Mesenchymal stem cell (in vitro differentiated cells and primary cell): ENCODE data around the gene PTPRG.

Experiments used
- DNase-seq: peaks from one replicate; pipeline ENCODE4 v3.0.0-alpha.2; 2013
- H2AFZ ChIP-seq: one replicate; pipeline ENCODE4 v1.6.1; 2013; ENCODE audit warnings: low read depth, mild to moderate bottlenecking, control low read depth, inconsistent platforms, low read length, moderate library complexity
- H2AK5ac ChIP-seq: 2 replicates; pipeline ENCODE4 v1.6.1; 2013; ENCODE audit warnings: low read length, moderate library complexity, mild to moderate bottlenecking, inconsistent platforms; ENCODE audit not compliant: severe bottlenecking
- H2BK120ac ChIP-seq: one replicate; pipeline ENCODE4 v1.6.1; 2013; ENCODE audit warnings: low read depth, mild to moderate bottlenecking, inconsistent platforms, low read length, moderate library complexity
- H2BK12ac ChIP-seq, 2 experiments: one replicate each; pipeline ENCODE4 v1.6.1; 2013; ENCODE audit warnings: inconsistent platforms in 2 of 2, low read length in 2 of 2, mild to moderate bottlenecking in 2 of 2, moderate library complexity in 2 of 2, control low read depth in 1 of 2
- H2BK15ac ChIP-seq: one replicate; pipeline ENCODE4 v1.6.1; 2013; ENCODE audit warnings: mild to moderate bottlenecking, low read depth, inconsistent platforms; ENCODE audit not compliant: poor library complexity, severe bottlenecking
- H2BK5ac ChIP-seq: 2 replicates; pipeline ENCODE4 v1.6.1; 2013; ENCODE audit warnings: low read depth, mild to moderate bottlenecking, low read length, control low read depth, inconsistent platforms; ENCODE audit not compliant: poor library complexity, severe bottlenecking
- H3K14ac ChIP-seq, 2 experiments: one replicate each; pipeline ENCODE4 v1.6.1; 2013; ENCODE audit warnings: inconsistent platforms in 2 of 2, low read length in 2 of 2, control low read depth in 1 of 2, mild to moderate bottlenecking in 1 of 2, moderate library complexity in 1 of 2
- H3K18ac ChIP-seq, 2 experiments: one replicate each; pipeline ENCODE4 v1.6.1; 2013; ENCODE audit warnings: inconsistent platforms in 2 of 2, low read length in 2 of 2, control low read depth in 1 of 2, low read depth in 1 of 2, mild to moderate bottlenecking in 1 of 2
- H3K23ac ChIP-seq, 2 experiments: one replicate each; pipeline ENCODE4 v1.6.1; 2013; ENCODE audit warnings: inconsistent platforms in 2 of 2, low read length in 2 of 2, mild to moderate bottlenecking in 2 of 2, moderate library complexity in 2 of 2, control low read depth in 1 of 2
- H3K27ac ChIP-seq: 2 replicates; pipeline ENCODE4 v1.5.1; 2013; ENCODE audit warnings: mild to moderate bottlenecking, moderate library complexity, low read length, control low read depth, inconsistent platforms; ENCODE audit not compliant: poor library complexity, severe bottlenecking
- H3K27me3 ChIP-seq, 2 experiments: 2 replicates each; pipeline versions ENCODE4 v1.6.1 to v1.7.0; 2013; ENCODE audit warnings: low read length in 2 of 2, mild to moderate bottlenecking in 2 of 2, moderate library complexity in 2 of 2, control low read depth in 1 of 2, inconsistent platforms in 1 of 2; ENCODE audit not compliant: control insufficient read depth in 1 of 2, insufficient read depth in 1 of 2
- H3K36me3 ChIP-seq, 2 experiments: 2 replicates each; pipeline versions ENCODE4 v1.6.1 to v1.7.0; 2013; ENCODE audit warnings: low read length in 2 of 2, control low read depth in 1 of 2, inconsistent platforms in 1 of 2, low read depth in 1 of 2, mild to moderate bottlenecking in 1 of 2; ENCODE audit not compliant: insufficient read depth in 2 of 2, control insufficient read depth in 1 of 2
- H3K4ac ChIP-seq, 2 experiments: one replicate each; pipeline ENCODE4 v1.6.1; 2013; ENCODE audit warnings: inconsistent platforms in 2 of 2, low read length in 2 of 2, mild to moderate bottlenecking in 2 of 2, moderate library complexity in 2 of 2, control low read depth in 1 of 2, low read depth in 1 of 2
- H3K4me1 ChIP-seq: 2 replicates; pipeline ENCODE4 v1.6.1; 2013; ENCODE audit warnings: low read depth, low read length, control low read depth; ENCODE audit not compliant: control insufficient read depth, insufficient read depth
- H3K4me2 ChIP-seq: 2 replicates; pipeline ENCODE4 v1.6.1; 2013; ENCODE audit warnings: low read length, mild to moderate bottlenecking, inconsistent platforms; ENCODE audit not compliant: poor library complexity, severe bottlenecking
- H3K4me3 ChIP-seq, 2 experiments: 2 replicates each; pipeline versions ENCODE4 v1.5.1 to v1.7.0; 2013; ENCODE audit warnings: low read length in 2 of 2, mild to moderate bottlenecking in 2 of 2, control low read depth in 1 of 2, low read depth in 1 of 2; ENCODE audit not compliant: insufficient read depth in 1 of 2
- H3K79me1 ChIP-seq: replicated peaks from 2 replicates; pipeline ENCODE4 v1.6.1; 2013; ENCODE audit warnings: mild to moderate bottlenecking, control low read depth, low read length, inconsistent platforms; ENCODE audit not compliant: poor library complexity, severe bottlenecking
- H3K9ac ChIP-seq: 2 replicates; pipeline ENCODE4 v1.7.0; 2013; ENCODE audit warnings: mild to moderate bottlenecking, low read length, moderate library complexity
- H3K9me3 ChIP-seq: 2 replicates; pipeline ENCODE4 v1.7.0; 2013; ENCODE audit warnings: mild to moderate bottlenecking, low read length; ENCODE audit not compliant: control insufficient read depth
- H4K8ac ChIP-seq: one replicate; pipeline ENCODE4 v1.6.1; 2013; ENCODE audit warnings: inconsistent platforms, mild to moderate bottlenecking, low read length, moderate library complexity
- H4K91ac ChIP-seq: one replicate; pipeline ENCODE4 v1.6.1; 2013; ENCODE audit warnings: mild to moderate bottlenecking, low read length, inconsistent platforms
- WGBS: methylation state at CpG from one replicate; pipeline ENCODE4 v1.1.7; 2013; ENCODE audit warnings: mixed read lengths; 5-methylcytosine and 5-hydroxymethylcytosine counted together

Gene PTPRG

DNA sequence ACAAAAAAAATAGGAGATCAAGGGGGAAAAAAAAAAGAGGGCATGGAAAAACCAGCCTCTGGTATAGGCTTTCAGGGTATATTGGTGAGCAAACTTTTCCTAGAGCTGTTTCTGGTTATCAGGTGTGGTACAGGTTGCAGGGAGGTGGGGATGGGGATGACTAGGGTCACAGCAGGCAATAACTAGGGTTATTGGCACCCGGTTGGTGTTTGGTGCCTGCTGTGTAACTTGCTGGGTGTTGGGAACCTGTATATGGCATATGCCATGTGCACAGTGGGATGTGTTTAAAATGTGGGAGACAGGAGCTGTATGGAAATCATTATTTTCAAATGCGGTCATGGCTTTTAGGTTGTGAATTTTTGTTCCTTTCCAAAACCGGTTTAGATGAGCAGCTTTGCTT is 119.2 kb downstream of the PTPRG start:
- Histone ChIP-seq H3K27ac (no peak overlapping the region), H3K14ac (no peak overlapping the region), H3K18ac (no peak overlapping the region), H3K4me2 (no peak overlapping the region), H3K4me3 (no peak overlapping the region), H4K91ac (no peak overlapping the region), H2BK12ac (no peak overlapping the region), H2AFZ (no peak overlapping the region), H3K9me3 (no peaks in the 10 kb centered on the region), H3K4me1 (peaks cover 2% of the 10 kb centered on the region), H3K4ac (no peak overlapping the region), H2BK120ac (no peak overlapping the region), H3K9ac (no peak overlapping the region), H2BK5ac (no peak overlapping the region), H3K23ac (no peak overlapping the region), H3K36me3 (no peaks in the 10 kb centered on the region), H2BK15ac (no peak overlapping the region), H3K79me1 (peaks cover 41% of the 10 kb centered on the region), H3K27me3 (no peaks in the 10 kb centered on the region), H2AK5ac (no peak overlapping the region), H4K8ac (no peak overlapping the region)
- 22% methylated on average over 1 of the region's 3 CpGs for WGBS
- DNase-seq: no peak

DNA sequence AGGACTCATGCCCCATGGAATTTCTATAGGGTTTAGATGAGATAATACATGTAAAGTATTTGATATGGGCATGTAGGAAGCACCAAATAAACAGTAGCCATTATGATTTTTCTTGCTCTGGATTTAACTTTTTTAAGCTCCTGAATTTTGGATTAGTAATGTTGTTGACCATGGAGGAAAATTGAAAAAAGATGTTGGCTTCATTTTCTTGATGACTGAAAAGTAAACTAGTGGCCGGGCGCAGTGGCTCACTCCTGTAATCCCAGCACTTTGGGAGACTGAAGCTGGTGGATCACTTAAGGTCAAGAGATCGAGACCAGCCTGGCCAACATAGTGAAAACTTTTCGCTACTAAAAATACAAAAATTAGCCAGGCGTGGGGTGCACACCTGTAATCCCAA is 120.3 kb downstream of the PTPRG start:
- peaks cover 48% of the 10 kb centered on the region for H3K79me1 ChIP-seq
- no peak overlapping the region for H3K4me2 ChIP-seq
- no peak overlapping the region for H4K8ac ChIP-seq
- H2BK120ac ChIP-seq: no peak overlapping the region
- H2AK5ac ChIP-seq: no peak overlapping the region
- H2BK12ac ChIP-seq: no peak overlapping the region
- H3K4ac ChIP-seq: no peak overlapping the region
- no peaks in the 10 kb centered on the region for H3K36me3 ChIP-seq
- peak overlapping the region; percentile 48 for H3K9ac ChIP-seq
- no peak overlapping the region for H3K14ac ChIP-seq
- no peak overlapping the region for H2AFZ ChIP-seq
- no peaks in the 10 kb centered on the region for H3K9me3 ChIP-seq
- no peak overlapping the region for H2BK15ac ChIP-seq
- WGBS: 97% methylated on average over 5 of the region's 5 CpGs
- no peak for DNase-seq
- H2BK5ac ChIP-seq: no peak overlapping the region
- no peak overlapping the region for H3K18ac ChIP-seq
- H3K27ac ChIP-seq: no peak overlapping the region
- H3K27me3 ChIP-seq: no peaks in the 10 kb centered on the region
- H4K91ac ChIP-seq: no peak overlapping the region
- peaks cover 8% of the 10 kb centered on the region for H3K4me1 ChIP-seq
- no peak overlapping the region for H3K4me3 ChIP-seq
- no peak overlapping the region for H3K23ac ChIP-seq

GRCh38 chr3:61682671-61683548 is 121.5 kb downstream of the PTPRG start:
- H3K36me3 ChIP-seq: no peaks in the 10 kb centered on the region
- no peaks in the 10 kb centered on the region for H3K27me3 ChIP-seq
- no peaks in the 10 kb centered on the region for H3K9me3 ChIP-seq
- peak; percentile 2 for DNase-seq
- H3K9ac ChIP-seq: peak overlapping the region; percentile 78
- H3K79me1 ChIP-seq: peaks cover 44% of the 10 kb centered on the region
- H2AFZ ChIP-seq: no peak overlapping the region
- H3K14ac ChIP-seq: no peak overlapping the region
- no peak overlapping the region for H2BK120ac ChIP-seq
- H3K4ac ChIP-seq: no peak overlapping the region
- no peak overlapping the region for H2BK15ac ChIP-seq
- peaks cover 9% of the 10 kb centered on the region for H3K4me1 ChIP-seq
- no peak overlapping the region for H2AK5ac ChIP-seq
- no peak overlapping the region for H2BK12ac ChIP-seq
- no peak overlapping the region for H4K8ac ChIP-seq
- whole genome bisulfite sequencing: 79% methylated on average over 9 of the region's 10 CpGs
- no peak overlapping the region for H3K4me3 ChIP-seq
- H4K91ac ChIP-seq: no peak overlapping the region
- H3K4me2 ChIP-seq: no peak overlapping the region
- H2BK5ac ChIP-seq: no peak overlapping the region
- no peak overlapping the region for H3K23ac ChIP-seq
- no peak overlapping the region for H3K27ac ChIP-seq
- no peak overlapping the region for H3K18ac ChIP-seq

DNA sequence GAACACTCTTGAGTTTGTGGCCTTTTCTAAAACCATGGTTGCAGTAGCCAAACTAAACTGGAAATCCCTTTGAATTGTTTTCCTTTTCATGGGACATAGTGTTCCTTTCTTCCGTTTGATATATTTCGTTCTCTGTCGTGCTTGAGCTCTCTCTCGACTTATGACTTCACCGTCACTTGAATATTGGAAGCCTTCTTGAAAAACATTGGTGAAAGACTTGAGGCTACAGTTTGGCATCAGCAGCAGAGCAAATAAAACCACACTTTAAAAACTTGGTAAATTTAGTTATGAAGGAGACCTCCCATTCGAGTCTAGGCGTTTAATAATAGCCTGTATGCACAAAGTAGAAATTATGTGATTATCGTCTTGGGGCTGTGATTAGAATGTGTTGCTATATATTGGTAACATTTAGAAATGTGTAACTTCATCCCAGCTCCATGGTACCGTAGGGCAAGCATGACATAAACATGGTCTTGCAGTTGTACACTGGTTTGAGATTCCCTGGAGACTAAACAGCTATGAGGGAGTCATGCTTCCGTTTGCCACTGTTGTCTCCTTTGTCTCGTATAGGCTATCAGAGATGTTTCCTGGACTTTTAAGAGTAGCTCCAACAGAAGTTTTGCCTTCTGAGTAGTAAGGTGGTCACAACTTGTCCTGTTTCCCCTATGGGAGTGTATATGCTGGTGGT is 122.3 kb downstream of the PTPRG start:
- Histone ChIP-seq H3K9me3 (no peaks in the 10 kb centered on the region), H2BK120ac (no peak overlapping the region), H3K27me3 (no peaks in the 10 kb centered on the region), H3K36me3 (no peaks in the 10 kb centered on the region), H3K18ac (no peak overlapping the region), H2BK12ac (no peak overlapping the region), H4K8ac (no peak overlapping the region), H2AFZ (no peak overlapping the region), H3K4me2 (no peak overlapping the region), H2BK5ac (no peak overlapping the region), H3K27ac (no peak overlapping the region), H3K4ac (no peak overlapping the region), H3K4me1 (peaks cover 14% of the 10 kb centered on the region), H3K4me3 (no peak overlapping the region), H4K91ac (no peak overlapping the region), H3K79me1 (peaks cover 38% of the 10 kb centered on the region), H3K9ac (peak overlapping the region; percentile 78), H2AK5ac (no peak overlapping the region), H3K23ac (no peak overlapping the region), H2BK15ac (no peak overlapping the region), H3K14ac (no peak overlapping the region)
- WGBS: 90% methylated on average over 11 of the region's 11 CpGs
- no peak for DNase-seq
